IPS DF 4.7 (cell line): ENCODE results near the gene AXL.

Experiments used
- DNase-seq: peaks from one replicate; pipeline ENCODE4 v3.0.0-alpha.2; 2013; ENCODE audit warnings: low spot score; ENCODE audit errors: extremely low read depth

AXL gene

GRCh38 chr19:41307090-41307875, 88.3 kb downstream of the AXL start:
- DNase-seq = no peak

GRCh38 chr19:41307954-41308449, 89.0 kb downstream of the AXL start:
- DNase-seq = no peak

- DNase-seq = no peak
Observed at GRCh38 chr19:41308450-41309179, 89.6 kb downstream of the AXL start.

- no peak for DNase-seq
Observed at GRCh38 chr19:41309180-41310032, 90.4 kb downstream of the AXL start.

- no peak for DNase-seq
Observed at GRCh38 chr19:41310033-41310831, 91.2 kb downstream of the AXL start, which contains the start of gene CCDC97. TSS of gene CCDC97 (plus strand) at chr19:41310172. CDS start at chr19:41310311, 139 bp downstream.

- no peak for DNase-seq
Observed at GRCh38 chr19:41311072-41311471, 92.0 kb downstream of the AXL start.
